GM21447 (cell line): ENCODE measurements around the gene SLC35B4.

Source experiments
- ATAC-seq: cut with Tn5 transposase; IDR thresholded peaks from one replicate; pipeline ENCODE4 v1.9.1; 2021; ENCODE audit not compliant: unreplicated experiment

Gene SLC35B4, protein sequence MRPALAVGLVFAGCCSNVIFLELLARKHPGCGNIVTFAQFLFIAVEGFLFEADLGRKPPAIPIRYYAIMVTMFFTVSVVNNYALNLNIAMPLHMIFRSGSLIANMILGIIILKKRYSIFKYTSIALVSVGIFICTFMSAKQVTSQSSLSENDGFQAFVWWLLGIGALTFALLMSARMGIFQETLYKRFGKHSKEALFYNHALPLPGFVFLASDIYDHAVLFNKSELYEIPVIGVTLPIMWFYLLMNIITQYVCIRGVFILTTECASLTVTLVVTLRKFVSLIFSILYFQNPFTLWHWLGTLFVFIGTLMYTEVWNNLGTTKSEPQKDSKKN

DNA sequence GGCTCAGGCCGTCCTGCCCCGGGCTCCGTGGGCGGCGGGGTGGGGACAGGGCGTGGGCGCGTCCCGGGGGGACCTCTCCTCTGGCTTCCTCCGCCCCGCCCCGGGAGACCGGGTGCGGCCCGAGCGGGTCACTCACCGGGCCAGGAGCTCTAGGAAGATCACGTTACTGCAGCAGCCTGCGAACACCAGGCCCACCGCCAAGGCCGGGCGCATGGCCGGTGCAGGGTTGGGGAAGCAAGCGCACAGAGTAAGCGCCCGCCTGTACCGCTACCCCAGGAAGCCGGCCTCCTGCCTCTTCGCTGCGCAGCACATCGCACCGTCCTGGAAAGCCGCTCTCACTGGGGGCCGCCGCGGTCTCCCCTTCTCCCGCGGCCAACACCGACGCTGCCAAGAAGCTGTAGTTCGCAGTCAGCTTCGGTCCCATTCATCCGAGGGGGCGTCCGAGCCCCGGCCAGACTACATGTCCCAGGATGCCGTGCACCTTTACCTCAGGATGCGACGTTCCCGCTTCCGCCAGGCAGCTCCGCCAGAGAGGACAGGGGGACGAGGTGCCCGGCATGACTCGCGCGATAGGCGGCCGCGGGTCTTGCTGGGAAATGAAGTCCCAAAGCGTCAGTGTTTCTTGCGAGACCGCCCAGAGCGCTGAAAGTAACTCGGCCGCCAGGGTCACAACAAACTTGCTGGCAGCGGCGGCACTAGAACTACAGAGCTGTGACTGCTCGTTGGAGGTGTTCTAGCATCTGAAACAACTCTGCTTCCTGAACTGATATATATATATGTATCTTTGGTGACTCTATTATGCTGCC is at the start of gene SLC35B4:
Gene SLC35B4, minus strand, starts transcription at position 392 of the 806 bp plus-strand sequence. Its CDS starts 179 bp downstream, at position 213.
- ATAC-seq: peak; percentile 99

DNA sequence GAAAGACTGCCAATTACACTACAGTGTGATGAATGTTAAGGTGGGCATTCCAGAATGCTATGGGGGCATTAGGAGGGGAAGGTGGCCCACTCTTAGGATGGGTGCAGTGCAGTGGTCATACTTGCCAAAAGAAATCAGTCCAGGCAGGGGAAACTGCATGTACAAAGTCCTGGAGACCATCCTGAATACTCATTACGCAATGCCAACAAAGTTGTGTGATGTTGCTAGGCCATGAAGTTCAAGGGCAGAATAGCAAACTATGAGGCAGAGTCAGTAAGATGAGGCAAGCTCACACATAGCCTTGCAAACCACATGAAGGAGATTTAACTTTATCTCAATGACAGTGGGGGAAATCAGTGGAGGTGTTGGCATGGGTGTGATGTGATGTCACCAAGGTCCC is 49.8 kb upstream of the SLC35B4 start:
- ATAC-seq: no peak

DNA sequence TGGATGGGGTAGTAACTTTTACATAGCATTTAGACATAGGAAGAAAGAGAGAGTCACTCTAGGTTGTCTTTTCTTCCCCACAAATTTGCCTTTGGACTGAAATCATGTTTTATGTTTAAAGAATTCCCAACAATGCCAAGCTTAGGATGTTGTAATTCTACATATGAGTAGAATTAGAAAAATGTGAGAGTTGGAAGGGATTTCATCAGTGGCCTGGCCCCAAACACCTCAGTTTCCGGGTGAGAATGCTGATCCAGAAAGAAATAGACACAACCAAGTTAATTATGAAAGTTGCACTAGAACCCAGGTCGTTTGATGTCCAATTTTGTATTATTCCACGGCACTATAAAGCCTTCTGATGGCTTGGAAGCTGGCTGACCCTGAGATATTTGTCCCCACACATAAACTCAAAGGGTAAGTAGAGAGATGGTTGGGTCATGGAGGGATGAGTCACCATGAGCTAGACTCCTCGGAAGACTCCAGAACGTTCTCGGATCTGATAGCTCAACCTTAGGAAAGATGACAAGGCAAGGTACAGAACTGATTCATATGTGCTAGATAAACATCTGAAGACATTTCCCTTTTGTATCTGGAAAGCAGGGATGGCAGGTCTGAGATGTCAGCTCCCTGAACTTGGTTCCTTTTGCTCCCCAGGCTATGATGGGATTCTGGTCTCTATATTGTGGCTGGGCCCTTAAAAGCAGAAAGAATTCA is 48.8 kb upstream of the SLC35B4 start:
- no peak for ATAC-seq

DNA sequence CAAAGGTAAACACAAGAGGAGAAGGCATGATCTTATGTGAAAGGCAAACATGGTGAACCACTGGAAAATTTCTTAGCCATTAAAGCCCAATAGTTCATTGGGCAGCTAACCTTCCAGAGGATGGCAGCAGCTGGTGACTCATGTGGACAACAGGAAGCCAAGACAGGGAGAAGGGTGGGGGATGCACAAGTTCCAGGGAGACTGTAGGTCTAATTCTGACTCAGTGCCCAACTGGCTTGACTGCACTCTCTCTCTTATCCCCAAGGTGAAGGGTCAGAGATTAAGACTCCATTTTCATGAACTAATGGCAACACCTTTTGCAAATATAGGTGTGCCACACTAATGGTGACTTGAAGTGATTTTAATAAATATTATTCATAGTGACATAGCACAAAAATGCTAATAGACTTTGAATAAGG is 47.9 kb upstream of the SLC35B4 start:
- no peak for ATAC-seq

DNA sequence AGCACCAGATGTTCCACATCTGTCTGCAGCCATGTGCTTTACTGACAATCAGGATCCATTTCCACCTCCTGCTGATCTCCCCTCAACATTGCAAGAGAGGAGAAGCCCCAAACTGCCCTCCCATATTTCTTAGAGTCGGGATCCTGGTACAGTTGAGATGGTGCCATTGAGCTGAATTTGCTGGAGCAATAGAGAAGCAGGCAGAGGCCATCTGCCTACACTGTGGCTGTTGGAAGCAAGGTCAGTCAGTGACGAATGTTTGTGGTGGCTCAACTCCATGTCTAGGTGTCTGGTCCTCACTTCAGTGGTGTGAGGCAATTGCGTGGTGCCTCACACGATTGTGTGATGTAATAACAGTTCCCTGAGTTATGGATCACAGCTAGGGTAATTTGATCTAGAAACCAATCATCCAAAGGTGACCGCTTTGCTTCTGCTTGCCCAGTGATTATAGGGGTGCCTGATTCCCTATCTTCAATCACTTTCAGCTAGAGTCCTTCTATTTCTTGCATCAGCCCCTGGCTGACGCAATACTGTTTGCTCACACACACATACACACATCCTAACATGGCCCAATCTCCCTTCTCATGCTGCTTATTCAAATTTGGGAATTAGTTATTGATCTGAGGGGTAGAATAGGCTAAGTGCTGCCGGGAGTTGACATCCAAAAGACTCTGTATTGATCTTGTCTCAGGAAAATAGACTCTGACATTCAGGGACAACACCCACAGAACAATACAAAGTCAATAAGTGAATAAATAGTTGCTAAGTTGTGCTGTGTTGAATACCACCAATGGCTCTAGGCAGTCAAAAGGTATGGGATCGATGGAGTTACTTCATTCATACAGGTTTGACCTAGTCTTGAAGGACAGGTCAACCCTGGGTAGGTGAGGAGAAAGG is 46.1 kb upstream of the SLC35B4 start:
- ATAC-seq: no peak

DNA sequence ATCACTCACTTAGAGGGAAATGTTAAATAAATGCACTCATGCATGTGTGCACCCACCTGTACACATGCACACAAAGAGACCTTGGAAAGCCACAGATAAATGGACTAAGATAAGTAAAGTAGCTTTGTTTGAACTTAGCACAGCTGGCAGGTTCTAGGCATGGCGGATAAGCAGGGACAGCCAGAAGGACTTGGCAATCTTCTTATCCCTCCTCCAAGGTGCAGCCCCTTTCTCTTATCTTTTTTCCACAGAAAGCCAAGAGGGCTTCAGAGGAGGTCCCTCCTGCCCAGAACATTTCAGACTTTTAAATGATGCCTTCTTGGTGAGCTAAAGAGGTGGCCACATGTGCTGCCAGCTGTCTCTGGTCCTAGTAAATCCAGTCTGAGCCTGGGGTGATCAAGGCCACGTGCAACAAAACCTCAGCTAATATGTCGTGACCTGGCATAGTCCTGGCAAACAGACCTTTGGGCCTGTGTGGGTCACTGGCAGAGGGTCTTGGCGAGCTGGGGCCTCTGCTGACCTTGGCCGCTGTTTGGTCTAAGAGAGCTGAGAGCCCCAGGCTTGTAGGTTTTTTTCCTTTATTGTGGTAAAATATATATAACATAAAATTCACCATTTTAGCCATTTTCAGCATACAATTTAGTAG is 43.2 kb upstream of the SLC35B4 start:
- no peak for ATAC-seq

DNA sequence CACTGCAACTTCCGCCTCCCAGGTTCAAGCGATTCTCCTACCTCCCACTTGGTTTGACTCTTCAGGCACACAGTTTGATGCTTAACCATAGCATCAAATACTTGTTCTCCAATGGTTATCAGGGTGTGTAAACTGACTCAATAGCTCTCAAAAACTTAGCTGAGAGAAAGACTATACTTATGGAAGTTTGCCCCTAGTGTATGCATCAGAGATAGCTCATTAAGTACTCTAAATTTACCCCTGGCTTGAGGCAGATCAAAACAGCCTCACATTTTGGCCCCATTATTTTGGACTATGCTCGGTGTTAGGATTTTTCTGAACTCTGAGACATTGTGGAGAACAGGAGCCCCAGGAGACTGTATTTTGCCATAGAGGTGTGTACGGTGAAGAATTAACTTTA is 40.8 kb upstream of the SLC35B4 start:
- ATAC-seq: no peak

DNA sequence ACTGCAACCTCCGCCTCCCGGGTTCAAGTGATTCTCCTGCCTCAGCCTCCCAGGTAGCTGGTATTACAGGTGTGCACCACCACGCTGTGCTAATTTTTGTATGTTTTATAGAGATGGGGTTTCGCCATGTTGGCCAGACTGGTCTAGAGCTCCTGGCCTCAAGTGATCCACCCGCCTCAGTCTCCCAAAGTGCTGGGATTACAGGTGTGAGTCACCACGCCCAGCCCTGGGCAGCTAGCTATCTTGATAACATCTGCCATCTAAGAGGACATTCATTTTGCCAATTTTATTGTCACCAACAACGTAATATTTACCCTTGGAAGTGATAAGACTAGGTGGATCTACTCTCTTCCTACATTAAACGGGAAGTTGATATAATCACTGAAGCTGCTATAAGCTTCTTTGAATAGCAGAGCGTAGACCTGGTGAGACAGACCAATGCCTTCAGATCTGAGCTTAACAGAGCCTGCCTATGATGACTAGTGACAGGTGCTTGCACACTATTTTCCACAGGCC is 39.7 kb upstream of the SLC35B4 start:
- ATAC-seq: no peak

DNA sequence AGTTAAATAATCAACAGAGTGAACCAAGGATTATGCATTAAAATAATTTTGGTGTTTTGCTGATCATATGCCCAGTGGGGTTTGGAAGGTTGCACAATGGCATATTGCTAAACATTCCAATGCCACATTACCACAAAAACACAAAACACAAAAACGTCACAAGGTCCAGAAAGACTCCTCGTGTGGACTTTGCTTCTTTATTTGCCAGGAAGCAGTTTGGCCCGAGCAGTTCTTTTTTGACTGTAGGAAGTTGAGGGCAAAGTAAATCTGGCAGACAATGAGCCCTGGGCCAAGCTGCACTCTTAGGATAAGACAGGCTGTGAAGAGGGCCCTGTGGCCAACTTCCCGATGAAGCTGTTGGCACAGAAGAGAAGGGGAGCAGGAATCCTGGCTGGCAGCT is 39.2 kb upstream of the SLC35B4 start:
- no peak for ATAC-seq

DNA sequence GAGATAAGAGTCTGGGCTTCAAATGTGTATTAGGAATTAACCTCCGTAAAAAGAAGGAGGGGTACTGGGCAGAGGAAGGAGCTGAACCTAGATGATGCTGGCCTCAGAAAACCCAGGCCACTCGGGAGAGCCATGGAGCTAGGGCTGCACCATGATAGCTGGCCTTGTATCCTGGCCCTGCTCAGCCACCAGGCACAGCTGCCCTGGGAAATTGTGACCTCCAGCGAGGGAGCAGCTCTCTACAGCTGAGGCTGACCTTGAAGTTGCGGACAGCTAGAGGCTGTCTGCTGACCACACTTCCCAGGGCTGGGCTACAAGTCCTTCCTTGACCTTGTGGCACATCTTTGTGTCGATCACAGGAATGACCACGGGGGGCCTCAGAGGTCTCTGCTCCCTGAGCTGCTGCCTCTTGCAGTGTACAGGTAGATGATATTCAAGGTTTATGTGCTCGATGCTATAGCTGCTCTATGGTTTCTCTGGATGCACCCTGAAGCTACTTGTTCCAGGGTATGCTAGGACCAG is 38.3 kb upstream of the SLC35B4 start:
- ATAC-seq: no peak

DNA sequence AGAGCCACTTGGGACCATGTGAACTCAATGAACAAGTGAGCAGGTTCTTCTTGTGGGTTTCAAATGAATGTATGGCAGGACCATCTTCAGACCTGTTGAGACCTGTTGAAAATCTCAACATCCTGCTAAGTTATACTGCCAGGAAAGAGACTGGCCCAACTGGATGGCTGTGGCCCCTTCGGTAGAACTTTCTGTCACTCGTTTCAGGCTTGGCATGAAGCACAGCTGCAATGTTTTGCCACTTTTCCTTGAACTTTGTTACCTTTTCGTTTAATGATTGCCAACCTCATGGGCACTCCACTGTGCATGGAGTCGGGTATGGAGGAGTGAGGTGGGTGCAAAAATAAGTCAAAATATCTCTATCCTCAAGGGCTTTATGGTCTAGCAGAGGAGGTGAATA is 36.7 kb upstream of the SLC35B4 start:
- ATAC-seq: no peak

DNA sequence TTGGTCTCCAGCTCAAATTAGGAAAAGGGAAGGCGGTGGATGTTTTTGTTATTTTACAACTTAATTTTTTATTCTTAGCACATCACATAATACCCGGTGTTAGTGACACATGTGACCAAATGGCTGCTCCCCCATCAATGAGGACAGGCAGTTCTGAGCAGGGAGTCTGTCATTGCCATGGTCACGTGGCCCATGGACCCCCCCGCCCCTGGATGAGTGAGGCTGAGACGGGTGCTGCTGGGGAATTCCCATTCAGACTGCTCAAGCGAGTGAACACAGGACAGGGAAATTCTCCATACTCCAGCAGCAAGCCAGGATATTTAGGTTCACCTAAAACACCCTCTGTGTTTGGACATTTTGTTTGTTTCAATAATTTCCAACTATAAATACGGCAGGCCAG is 34.7 kb upstream of the SLC35B4 start:
- ATAC-seq: no peak

DNA sequence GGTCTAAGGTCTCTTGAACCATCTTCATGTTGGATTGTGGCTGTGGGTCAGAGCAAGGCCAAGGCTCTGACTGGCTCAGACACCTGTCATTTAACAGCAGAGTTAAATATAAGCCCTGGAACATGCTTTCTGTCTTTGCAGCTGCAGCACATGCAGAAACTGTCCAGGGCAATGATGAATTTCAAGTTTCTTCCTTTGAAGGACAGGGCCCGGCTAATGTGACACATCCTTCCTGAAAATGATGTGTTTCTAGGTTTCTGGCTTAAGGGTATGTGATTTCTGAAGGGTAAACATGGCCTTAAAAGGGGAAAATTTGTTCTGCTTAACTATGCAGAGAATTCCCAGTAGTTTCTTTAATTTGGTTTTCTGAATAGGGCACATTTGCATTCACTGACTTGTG is 34.0 kb upstream of the SLC35B4 start:
- ATAC-seq: no peak

DNA sequence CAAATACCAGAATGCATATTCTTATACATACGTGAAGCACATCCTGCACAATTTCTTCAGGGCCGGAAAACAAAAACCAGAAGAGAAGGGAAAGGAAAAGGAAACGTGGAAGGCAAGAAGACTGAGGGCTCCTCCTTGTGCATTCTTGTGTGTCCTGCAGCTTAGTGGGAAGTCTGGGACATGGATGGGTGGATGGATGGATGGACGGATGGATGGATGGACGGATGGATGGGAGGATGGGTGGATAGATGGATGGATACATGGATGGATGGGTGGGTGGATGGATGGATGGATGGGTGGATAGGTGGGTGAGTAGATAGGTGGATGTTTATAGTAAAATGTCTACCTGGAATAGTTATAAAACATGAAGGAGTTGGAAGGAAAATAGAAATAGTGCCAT is 30.8 kb upstream of the SLC35B4 start:
- no peak for ATAC-seq

DNA sequence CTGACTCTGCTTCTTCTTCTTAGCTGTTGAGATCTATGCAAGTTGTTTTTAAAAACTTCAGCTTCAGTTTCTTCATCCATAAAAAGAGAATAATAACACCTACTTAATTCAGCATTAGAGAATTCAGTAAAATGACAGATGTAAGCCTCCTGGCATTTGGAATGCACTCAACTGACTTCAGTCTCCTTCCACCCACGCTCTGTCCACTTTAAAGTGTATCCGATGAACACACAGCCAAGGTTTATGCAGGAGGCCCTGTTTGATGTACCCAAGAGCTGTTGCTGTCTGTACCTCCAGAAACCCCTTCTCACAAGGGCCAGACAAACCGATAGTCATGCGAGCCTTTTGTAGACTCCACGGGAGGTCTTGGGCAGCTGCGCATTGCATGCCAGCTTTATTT is 27.1 kb upstream of the SLC35B4 start:
- no peak for ATAC-seq

DNA sequence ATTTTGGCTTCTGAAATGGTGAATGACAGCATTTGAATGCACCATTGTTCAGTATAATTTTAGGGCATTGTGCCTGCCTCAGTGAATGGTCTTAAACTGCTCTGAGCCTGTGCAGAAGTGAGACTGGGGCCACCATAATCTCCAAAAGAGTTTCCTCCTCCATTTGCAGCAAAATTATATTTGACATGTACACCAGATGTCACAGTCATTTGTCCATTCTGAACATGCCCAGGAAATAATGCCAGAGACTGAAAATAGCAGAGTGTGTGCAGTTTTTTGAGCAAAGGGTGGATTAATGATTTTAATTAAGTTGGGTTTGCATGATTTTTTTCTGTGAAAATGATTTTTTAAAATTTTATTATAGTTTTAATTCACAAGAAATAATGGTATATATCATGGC is 26.4 kb upstream of the SLC35B4 start:
- ATAC-seq: no peak

DNA sequence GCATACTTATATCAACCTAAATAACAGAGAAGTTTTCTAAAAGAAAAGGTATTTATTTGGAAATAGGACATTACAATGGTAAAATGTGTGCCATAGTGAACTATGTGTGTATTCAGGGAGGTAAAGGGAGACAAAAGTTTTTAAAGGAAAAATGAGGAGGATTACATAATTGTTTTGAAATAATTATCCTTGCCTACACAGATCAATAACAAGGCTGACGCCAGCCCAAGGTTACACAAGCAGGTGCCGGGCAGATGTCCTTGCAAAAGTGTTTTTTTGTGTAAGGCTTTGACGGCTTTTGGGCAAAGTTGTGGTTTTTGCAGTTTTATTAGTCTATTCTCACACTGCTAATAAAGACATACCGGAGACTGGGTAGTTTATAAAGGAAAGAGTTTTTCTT is 22.7 kb upstream of the SLC35B4 start:
- ATAC-seq: no peak

DNA sequence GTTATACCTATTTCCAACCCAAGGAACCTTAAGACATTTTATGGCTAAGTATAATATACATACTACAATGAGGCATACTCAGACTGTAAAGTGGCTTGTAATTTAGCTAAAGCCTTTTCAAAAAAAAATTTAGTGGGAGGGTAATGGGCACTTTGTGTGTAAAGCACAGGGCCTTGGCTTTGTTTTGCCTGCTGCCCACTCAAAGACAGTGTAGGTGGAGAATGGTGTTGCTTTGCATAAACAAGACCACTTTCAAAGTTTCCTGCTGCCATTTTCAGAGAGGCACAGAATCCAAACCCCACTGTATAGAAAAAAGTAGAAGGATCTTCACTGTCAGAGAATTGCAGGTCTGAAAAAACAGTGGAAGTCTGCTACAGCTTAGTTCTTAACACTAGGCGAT is 21.2 kb upstream of the SLC35B4 start:
- no peak for ATAC-seq

DNA sequence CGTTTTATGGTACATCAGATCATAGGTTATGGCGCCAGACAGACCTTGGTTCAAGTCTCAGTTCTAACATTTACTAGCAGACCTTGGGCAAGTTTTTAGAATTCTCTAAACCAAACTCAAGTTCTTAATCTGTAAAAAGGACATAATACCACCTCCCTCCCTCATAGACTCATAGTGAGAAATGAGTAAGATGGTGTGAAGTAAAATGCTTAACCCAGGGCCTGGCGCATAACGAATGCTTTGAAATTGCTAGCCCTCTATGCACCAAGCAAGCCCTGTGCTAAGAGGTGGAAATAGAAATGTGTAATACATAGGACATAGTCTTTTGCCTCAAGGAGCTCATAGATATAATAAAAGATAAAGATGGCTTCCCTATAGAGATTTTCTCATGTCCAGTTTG is 17.7 kb upstream of the SLC35B4 start:
- ATAC-seq: no peak

DNA sequence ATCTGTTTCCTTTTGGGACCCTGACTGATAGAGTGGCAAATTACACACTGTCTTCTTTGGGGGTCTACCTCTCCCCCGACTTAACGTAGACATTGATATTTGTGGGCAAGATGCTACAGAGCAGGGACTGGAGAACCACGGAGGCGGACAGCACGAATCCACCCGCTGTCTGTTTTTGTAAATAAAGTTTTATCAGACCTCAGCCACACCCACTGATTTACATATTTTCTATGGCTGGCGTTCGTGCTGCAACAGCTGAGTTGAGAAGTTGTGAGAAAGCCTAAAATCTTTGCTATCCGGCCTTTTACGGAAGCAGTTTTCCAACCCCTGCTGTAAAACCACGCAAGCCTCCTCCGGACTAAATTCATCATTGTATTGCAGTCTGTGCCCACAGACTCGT is 17.2 kb upstream of the SLC35B4 start:
- ATAC-seq: no peak
